Colonic mucosa (tissue), 4 donors: ENCODE measurements around the gene MXI1. TPM values are rescaled to one million over a fixed set of nuclear protein-coding genes. Genes with fewer than 3 reads are reported as not detected.

Experiments
- DNase-seq: peaks from one replicate; pipeline ENCODE4 v3.0.0-alpha.2; 2020
- H3K27ac ChIP-seq: fragments of 200-600 bp; one replicate; pipeline ENCODE4 v1.8.0; 2021
- H3K27me3 ChIP-seq: fragments of 200-600 bp; one replicate; pipeline ENCODE4 v1.8.0; 2021
- H3K36me3 ChIP-seq: fragments of 200-600 bp; one replicate; pipeline ENCODE4 v1.8.0; 2021
- H3K4me1 ChIP-seq: fragments of 200-600 bp; one replicate; pipeline ENCODE4 v1.8.0; 2021; ENCODE audit warnings: mild to moderate bottlenecking
- H3K4me3 ChIP-seq: fragments of 200-600 bp; one replicate; pipeline ENCODE4 v1.8.0; 2021
- H3K9ac ChIP-seq, 2 donors: one replicate each; pipeline ENCODE4 v1.7.0; 2013; ENCODE audit warnings: control low read depth in 2 of 2, low read depth in 2 of 2, low read length in 2 of 2
- H3K9me3 ChIP-seq: fragments of 200-600 bp; one replicate; pipeline ENCODE4 v1.8.0; 2021
- intact Hi-C: fragments of 100-400 bp; cut with DNase I; formaldehyde crosslinking; loops from one replicate; pipeline ENCODE4 v1.14.1; 2022
- total RNA-seq, 2 donors: library from RNA; stranded (reverse); fragmentation: NEBNext Ultra II Directional in 1 of 2; extraction: Animal tissue kit (Norgen Biotek cat#: 25700) in 1 of 2; gene quantifications; one replicate each; pipeline ENCODE4 v1.2.1, GENCODE V29; 2021
- TF ChIP-seq, protein P1 (sequence below): fragments of 200-600 bp; IDR thresholded peaks from one replicate; pipeline ENCODE4 v1.8.0; 2022; ENCODE audit warnings: antibody characterized with exemption, mild to moderate bottlenecking
- donor health status: healthy.
- donor health status: DM: no; HTN: no; CAD: no.
- donor health status: DM: no; HTN: no; CAD: no.

MXI1 gene
- total RNA-seq, 2 donors from 2014 or later, result 58.0 to 304 TPM

DNA sequence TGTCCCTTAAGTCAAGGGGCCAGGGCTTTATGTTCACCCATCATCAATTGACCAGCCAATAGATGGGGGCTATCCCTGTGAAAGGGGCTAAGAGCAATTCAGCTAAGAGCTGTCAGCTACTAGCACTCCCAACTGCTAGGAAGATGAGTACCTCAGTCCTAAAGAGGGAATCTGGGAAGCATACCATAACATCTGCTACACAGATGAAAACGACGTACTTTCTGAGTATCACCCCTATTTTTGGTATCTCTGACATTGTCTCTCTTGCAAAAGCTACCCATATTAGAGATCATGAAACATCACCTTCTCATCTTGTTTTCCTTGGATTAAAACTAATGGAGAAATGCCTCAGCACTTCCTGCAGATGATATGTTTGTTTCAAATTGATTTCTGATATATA lies 104.8 kb downstream of the MXI1 start:
- Histone ChIP-seq H3K9ac (no peak overlapping the region), H3K4me3 (no peak overlapping the region), H3K9me3 (no peaks in the 10 kb centered on the region), H3K4me1 (no peaks in the 10 kb centered on the region), H3K27me3 (no peaks in the 10 kb centered on the region), H3K27ac (no peak overlapping the region), H3K36me3 (no peaks in the 10 kb centered on the region)
- intact Hi-C loops, result loop anchor here (5.0 kb wide), 1 partner anchor 285 kb away; no protein-coding TSS in a partner anchor
- TF ChIP-seq, protein P1, sequence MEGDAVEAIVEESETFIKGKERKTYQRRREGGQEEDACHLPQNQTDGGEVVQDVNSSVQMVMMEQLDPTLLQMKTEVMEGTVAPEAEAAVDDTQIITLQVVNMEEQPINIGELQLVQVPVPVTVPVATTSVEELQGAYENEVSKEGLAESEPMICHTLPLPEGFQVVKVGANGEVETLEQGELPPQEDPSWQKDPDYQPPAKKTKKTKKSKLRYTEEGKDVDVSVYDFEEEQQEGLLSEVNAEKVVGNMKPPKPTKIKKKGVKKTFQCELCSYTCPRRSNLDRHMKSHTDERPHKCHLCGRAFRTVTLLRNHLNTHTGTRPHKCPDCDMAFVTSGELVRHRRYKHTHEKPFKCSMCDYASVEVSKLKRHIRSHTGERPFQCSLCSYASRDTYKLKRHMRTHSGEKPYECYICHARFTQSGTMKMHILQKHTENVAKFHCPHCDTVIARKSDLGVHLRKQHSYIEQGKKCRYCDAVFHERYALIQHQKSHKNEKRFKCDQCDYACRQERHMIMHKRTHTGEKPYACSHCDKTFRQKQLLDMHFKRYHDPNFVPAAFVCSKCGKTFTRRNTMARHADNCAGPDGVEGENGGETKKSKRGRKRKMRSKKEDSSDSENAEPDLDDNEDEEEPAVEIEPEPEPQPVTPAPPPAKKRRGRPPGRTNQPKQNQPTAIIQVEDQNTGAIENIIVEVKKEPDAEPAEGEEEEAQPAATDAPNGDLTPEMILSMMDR, result no peak
- no peak for DNase-seq

DNA sequence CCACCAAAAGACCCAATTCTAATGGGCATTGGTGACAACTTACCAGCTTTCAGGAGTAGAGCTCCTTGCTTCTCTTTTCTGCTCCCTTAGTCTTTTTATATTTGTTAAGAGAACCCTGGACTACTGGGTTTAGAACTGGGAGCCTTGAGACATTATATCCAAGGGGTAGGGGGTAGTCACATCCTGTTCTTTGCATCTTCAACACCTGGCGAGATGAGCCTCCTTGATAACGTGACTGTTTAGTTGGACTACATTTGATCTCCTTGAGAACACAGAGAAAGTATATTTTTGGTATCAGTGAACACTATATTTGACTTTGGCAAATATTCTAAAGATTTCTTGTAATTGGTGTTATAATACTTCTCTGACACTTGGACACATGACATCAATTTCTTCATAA lies 106.3 kb downstream of the MXI1 start:
- intact Hi-C loops, result loop anchor here (5.0 kb wide), 1 partner anchor 284 kb away; no protein-coding TSS in a partner anchor
- DNase-seq, result no peak
- Histone ChIP-seq H3K4me1 (no peaks in the 10 kb centered on the region), H3K27ac (no peak overlapping the region), H3K4me3 (no peak overlapping the region), H3K36me3 (no peaks in the 10 kb centered on the region), H3K9ac (no peak overlapping the region), H3K27me3 (no peaks in the 10 kb centered on the region), H3K9me3 (no peaks in the 10 kb centered on the region)
- TF ChIP-seq, protein P1, result no peak

DNA sequence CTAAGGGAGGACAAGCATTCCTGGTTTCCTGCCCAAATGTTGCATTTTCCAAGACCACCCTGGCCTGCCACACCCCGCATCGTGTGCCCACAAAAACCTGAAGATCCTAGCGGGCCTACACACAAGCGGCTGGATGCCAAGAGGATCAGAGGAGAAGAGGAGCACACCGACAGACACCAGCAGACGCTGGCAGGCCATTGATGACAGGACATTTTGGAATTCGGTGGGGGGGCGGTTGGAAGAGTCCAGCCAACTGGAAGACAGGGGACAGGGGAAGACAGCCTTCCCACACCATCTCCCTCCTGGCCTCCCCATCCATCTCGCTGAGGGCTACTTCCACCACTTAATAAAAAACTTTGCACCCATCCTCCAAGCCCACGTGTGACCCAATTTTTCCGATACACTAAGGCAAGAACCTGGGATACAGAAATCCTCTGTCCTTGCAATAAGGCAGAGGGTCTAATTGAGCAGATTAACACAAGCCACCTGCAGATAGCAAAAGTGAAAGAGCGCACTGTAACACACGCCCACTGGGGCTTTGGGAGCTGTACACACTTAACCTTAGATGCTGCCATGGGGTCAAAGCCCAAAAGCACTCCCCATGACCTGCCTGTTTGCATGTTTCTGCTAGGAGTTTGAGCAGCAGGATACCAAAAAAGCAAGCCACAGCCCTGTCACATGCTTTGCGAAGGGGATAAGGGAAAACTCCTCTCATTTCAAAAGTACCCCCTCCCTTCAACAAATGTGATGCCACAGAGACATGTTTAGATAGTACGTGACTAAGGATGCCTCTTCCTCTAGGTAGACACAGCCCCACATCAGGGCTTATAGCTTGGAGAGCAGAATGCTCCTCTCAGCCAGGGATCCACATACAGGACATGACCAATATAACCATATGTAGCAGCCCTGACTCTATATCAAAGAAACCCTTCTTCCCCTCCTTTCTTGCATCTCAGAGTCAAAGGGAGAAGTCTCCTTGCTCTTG lies 110.8 kb downstream of the MXI1 start:
- H3K27me3 ChIP-seq, result no peaks in the 10 kb centered on the region
- no peak overlapping the region for H3K4me3 ChIP-seq
- no peaks in the 10 kb centered on the region for H3K36me3 ChIP-seq
- no peak overlapping the region for H3K27ac ChIP-seq
- TF ChIP-seq, protein P1, result no peak
- no peaks in the 10 kb centered on the region for H3K9me3 ChIP-seq
- no peak for DNase-seq
- no peak overlapping the region for H3K9ac ChIP-seq
- intact Hi-C loops, result no loop called here
- H3K4me1 ChIP-seq, result no peaks in the 10 kb centered on the region

DNA sequence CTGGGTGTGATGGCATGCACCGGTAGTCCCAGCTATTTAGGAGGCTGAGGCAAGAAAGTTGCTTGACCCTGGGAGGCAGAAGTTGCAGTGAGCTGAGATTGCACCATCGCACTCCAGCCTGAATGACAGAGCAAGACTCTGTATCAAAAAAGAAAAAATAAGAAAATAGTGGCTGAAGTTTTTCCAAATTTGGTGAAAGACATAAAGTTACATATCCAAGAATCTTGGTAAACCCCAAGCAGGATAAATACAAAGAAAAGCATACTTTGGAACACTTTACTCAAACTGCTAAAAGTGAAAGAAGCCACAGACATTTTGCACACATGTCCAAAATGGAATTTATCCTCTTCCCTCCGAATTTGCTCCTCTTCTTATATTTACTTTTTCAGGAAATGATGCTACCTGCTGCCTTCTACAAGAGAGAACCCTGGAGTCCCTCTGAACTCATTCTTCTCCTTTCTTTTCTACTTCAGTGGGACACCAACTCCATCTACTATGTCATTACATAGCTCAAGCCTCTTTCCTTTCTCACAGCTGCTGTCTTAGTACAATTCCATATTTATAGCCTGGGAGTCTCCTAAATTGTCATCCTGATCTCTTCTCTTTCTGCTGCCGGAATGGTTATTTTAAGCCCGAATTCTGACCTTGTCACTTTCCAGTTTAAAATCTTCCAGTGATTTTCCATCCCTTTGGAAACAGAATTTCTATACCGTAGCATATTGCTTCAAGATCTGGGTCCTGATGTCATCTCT lies 114.6 kb downstream of the MXI1 start:
- no peak overlapping the region for H3K9ac ChIP-seq
- H3K4me3 ChIP-seq, result no peak overlapping the region
- no peaks in the 10 kb centered on the region for H3K9me3 ChIP-seq
- no peaks in the 10 kb centered on the region for H3K36me3 ChIP-seq
- intact Hi-C loops, result no loop called here
- no peaks in the 10 kb centered on the region for H3K4me1 ChIP-seq
- TF ChIP-seq, protein P1, result no peak
- no peak overlapping the region for H3K27ac ChIP-seq
- no peaks in the 10 kb centered on the region for H3K27me3 ChIP-seq
- DNase-seq, result no peak

DNA sequence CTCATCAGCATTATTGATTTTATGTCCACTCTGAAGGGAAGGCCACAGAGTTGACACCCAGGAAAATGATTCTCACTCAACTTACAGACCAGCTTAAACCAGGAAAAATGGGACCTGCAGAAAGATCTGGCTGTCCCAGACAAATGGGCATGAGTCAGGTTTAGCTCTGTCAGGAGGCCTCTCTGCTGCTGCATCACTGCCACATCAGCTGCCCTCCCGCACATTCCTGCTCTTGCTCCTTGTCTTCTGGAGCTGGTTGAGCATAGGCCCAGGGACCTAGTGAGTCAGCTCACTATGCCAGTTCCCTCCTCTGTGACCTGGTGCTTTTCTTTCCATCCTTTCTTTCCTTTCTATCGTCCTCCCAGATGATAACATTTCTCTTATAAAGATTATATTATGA lies 116.1 kb downstream of the MXI1 start:
- H3K9me3 ChIP-seq, result no peaks in the 10 kb centered on the region
- H3K4me1 ChIP-seq, result no peaks in the 10 kb centered on the region
- TF ChIP-seq, protein P1, result no peak
- no peaks in the 10 kb centered on the region for H3K27me3 ChIP-seq
- no peak overlapping the region for H3K27ac ChIP-seq
- H3K36me3 ChIP-seq, result no peaks in the 10 kb centered on the region
- intact Hi-C loops, result no loop called here
- no peak for DNase-seq
- H3K9ac ChIP-seq, result no peak overlapping the region
- H3K4me3 ChIP-seq, result no peak overlapping the region
